CD4-positive, alpha-beta T cell (primary cell): ENCODE data around the gene RAD52. TPM values are rescaled to one million over a fixed set of nuclear protein-coding genes. Genes with fewer than 3 reads are reported as not detected.
A peak's percentile ranks its signal among the peaks of the same experiment; 100 is the strongest.

Experiments used
- ATAC-seq: fragments of 200-7000 bp; cut with Tn5 transposase; one replicate; pipeline ENCODE4 v1.10.0; 2022; ENCODE audit warnings: mild to moderate bottlenecking; ENCODE audit not compliant: poor library complexity
- CTCF ChIA-PET: fragments of 350-600 bp; sonication (Branson Sonifier 250); formaldehyde crosslinking; loops from one replicate; lab custom pipeline; 2021; ENCODE audit warnings: antibody characterized with exemption, inconsistent platforms; lab: Charles Lee
- POLR2A ChIA-PET: fragments of 350-600 bp; sonication (Branson Sonifier 250); formaldehyde crosslinking; loops from one replicate; lab custom pipeline; 2021; ENCODE audit warnings: antibody characterized with exemption, inconsistent platforms; lab: Charles Lee
- DNase-seq, 14 experiments: peaks; one replicate each; pipeline ENCODE4 v3.0.0-alpha.2; 2013 to 2020; ENCODE audit warnings: mixed read lengths in 2 of 14
- H3K27ac ChIP-seq, 2 donors: one replicate each; pipeline versions ENCODE4 v1.5.1 to v1.7.0; 2013; ENCODE audit warnings: low read length in 2 of 2, low read depth in 1 of 2, mild to moderate bottlenecking in 1 of 2
- H3K27me3 ChIP-seq, 2 experiments: 1 replicate in 1 of 2; 2 replicates in 1 of 2; pipeline versions ENCODE4 v1.6.1 to v1.7.0; 2013; ENCODE audit warnings: low read length in 2 of 2, control low read depth in 1 of 2, mild to moderate bottlenecking in 1 of 2, moderate library complexity in 1 of 2; ENCODE audit not compliant: insufficient read depth in 2 of 2, control insufficient read depth in 1 of 2
- H3K36me3 ChIP-seq: one replicate; pipeline ENCODE4 v1.6.1; 2013; ENCODE audit warnings: low read length, control low read depth; ENCODE audit not compliant: insufficient read depth
- H3K4me1 ChIP-seq: one replicate; pipeline ENCODE4 v1.6.1; 2013; ENCODE audit warnings: low read length, control low read depth; ENCODE audit not compliant: insufficient read depth
- H3K4me3 ChIP-seq: one replicate; pipeline ENCODE4 v1.5.1; 2013; ENCODE audit warnings: mild to moderate bottlenecking, low read length, moderate library complexity
- H3K9me3 ChIP-seq, 2 experiments: 1 replicate in 1 of 2; 2 replicates in 1 of 2; pipeline versions ENCODE4 v1.6.1 to v1.7.0; 2013; ENCODE audit warnings: low read length in 2 of 2, mild to moderate bottlenecking in 2 of 2, control low read depth in 1 of 2, moderate library complexity in 1 of 2; ENCODE audit not compliant: control insufficient read depth in 1 of 2, insufficient read depth in 1 of 2
- H3K27ac Mint-ChIP-seq: one replicate; pipeline ENCODE4 v1.8.0; 2020; ENCODE audit warnings: mixed read lengths
- H3K27me3 Mint-ChIP-seq: one replicate; pipeline ENCODE4 v1.8.0; 2021; ENCODE audit warnings: mixed read lengths
- H3K36me3 Mint-ChIP-seq: one replicate; pipeline ENCODE4 v1.8.0; 2021; ENCODE audit warnings: low read depth, mixed read lengths
- H3K4me1 Mint-ChIP-seq: one replicate; pipeline ENCODE4 v1.8.0; 2021; ENCODE audit warnings: low read depth, mixed read lengths
- H3K4me3 Mint-ChIP-seq: one replicate; pipeline ENCODE4 v1.8.0; 2020; ENCODE audit warnings: mild to moderate bottlenecking, mixed read lengths
- H3K9me3 Mint-ChIP-seq: one replicate; pipeline ENCODE4 v1.8.0; 2020; ENCODE audit warnings: mixed read lengths
- CTCF ChIP-seq: fragments of 200-600 bp; IDR thresholded peaks from one replicate; pipeline ENCODE4 v1.8.0; 2022; ENCODE audit warnings: antibody characterized with exemption, mild to moderate bottlenecking
- intact Hi-C, 2 experiments: fragments of 100-400 bp; cut with DNase I in 1 of 2; cut with micrococcal nuclease in 1 of 2; formaldehyde crosslinking; loops; one replicate each; pipeline versions ENCODE4 v1.15.1 to v1.9.0; 2023 to 2025; cut with DNase I, micrococcal nuclease
- total RNA-seq, 174 experiments: library from RNA in 2 of 174; stranded (reverse) in 2 of 174; gene quantifications; one replicate each; pipeline ENCODE4 v1.2.3 and lab custom pipeline; 2021 to 2026

RAD52 gene
- total RNA-seq, 2 experiments from 2014 or later: 7.0 to 8.1 TPM

DNA sequence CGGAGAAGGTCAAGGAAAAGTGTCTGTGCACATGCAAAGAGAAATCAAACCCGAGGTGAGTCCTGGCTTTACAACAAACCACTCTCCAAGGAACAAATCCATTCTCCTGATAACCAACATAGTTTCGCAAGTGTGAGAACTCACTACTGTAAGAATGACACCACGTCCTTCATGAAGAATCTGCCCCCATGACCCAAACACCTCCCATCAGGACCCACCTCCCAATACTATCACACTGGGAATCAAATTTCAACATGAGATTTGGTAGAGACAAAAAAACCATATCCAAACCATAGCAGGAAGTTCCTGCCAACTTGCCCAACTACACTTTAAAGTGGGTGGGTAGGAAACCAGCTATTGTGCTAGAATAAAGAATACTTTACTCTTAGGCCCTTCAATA is 39.2 kb upstream of the RAD52 start:
- H3K36me3 Mint-ChIP-seq: peaks cover 11% of the 10 kb centered on the region
- DNase-seq: peak in 1 of 14 experiments; percentile 11
- H3K27ac Mint-ChIP-seq: peak overlapping the region; percentile 96
- Histone ChIP-seq H3K27ac (no peak overlapping the region), H3K4me3 (no peak overlapping the region), H3K36me3 (no peaks in the 10 kb centered on the region), H3K9me3 (no peaks in the 10 kb centered on the region), H3K27me3 (no peaks in the 10 kb centered on the region), H3K4me1 (peaks cover 23% of the 10 kb centered on the region)
- intact Hi-C loops: no loop called here
- H3K9me3 Mint-ChIP-seq: no peaks in the 10 kb centered on the region
- ATAC-seq: no peak
- no peak for TF ChIP-seq CTCF
- H3K4me3 Mint-ChIP-seq: peak overlapping the region; percentile 92
- peaks cover 40% of the 10 kb centered on the region for H3K4me1 Mint-ChIP-seq
- ChIA-PET CTCF (interaction anchor here (1.0 kb wide), 1 partner anchor 39 kb away, joined by 3 read pairs; the partner anchor contains the start of gene RAD52), POLR2A (interaction anchor here (0.9 to 1.4 kb wide), 3 partner anchors 17 to 605 kb away, joined by 3 read pairs; partner anchors contain the start of gene RAD52)
- no peaks in the 10 kb centered on the region for H3K27me3 Mint-ChIP-seq

DNA sequence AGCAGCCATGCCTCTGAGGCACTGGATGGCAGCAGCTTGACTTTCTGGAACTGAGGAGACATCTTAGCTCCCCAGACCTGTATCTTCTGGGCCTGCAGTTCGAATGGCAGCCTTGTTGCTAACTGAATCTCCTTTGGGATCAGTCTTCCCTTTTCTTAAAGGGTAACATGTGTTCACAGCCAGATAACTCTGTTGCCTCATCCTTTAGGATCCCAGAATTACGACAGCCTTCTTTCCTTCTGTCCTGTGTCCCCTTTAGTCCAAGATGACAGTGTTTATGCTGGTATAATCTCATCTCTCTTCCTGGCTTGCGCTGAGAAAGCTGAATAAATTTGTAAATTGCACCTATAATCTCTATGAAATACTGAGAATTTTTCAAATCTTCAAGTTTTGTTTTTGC is 32.5 kb upstream of the RAD52 start:
- H3K27ac ChIP-seq: no peak overlapping the region
- Mint-ChIP-seq H3K9me3 (no peaks in the 10 kb centered on the region), H3K27ac (no peak overlapping the region), H3K4me3 (no peak overlapping the region), H3K36me3 (no peaks in the 10 kb centered on the region), H3K27me3 (no peaks in the 10 kb centered on the region), H3K4me1 (no peaks in the 10 kb centered on the region)
- no peak for ATAC-seq
- H3K27me3 ChIP-seq: no peaks in the 10 kb centered on the region
- CTCF ChIA-PET: interaction anchor here (1.0 kb wide), 1 partner anchor 10 kb away, joined by 3 read pairs; no protein-coding TSS in a partner anchor
- POLR2A ChIA-PET: no interaction called here
- intact Hi-C loops: no loop called here
- H3K4me1 ChIP-seq: no peaks in the 10 kb centered on the region
- H3K9me3 ChIP-seq: no peaks in the 10 kb centered on the region
- H3K36me3 ChIP-seq: no peaks in the 10 kb centered on the region
- TF ChIP-seq CTCF: no peak
- peak in 1 of 14 experiments; percentile 14 for DNase-seq
- H3K4me3 ChIP-seq: no peak overlapping the region

DNA sequence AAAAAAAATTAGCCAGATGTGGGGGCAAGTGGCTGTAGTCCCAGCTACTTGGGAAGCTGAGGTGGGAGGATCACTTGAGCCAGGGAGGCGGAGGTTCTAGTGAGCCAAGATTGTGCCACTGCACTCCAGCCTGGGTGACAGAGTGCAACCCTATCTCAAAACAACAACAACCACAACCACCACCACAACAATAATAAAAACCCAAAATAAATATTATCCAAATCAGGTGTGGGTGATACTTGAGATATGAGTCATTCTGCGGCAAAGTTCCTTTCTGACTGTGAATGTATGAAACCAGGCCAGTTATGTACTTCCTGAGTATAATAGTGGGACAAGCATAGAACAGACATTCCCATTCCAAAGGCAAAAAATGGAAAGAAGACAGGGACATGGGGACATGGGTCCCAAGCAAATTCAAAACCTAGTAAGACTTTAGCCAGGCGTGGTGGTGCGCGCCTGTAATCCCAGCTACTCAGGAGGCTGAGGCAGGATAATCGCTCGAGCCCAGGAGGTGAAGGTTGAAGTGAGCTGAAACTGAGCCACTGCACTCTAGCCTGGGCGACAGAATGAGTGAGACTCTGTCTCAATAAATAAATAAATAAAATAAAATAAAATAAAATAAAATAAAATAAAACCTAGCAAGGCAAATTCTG is 31.8 kb upstream of the RAD52 start:
- ChIA-PET CTCF (no interaction called here), POLR2A (interaction anchor here (1.1 kb wide), 1 partner anchor 8 kb away, joined by 4 read pairs; no protein-coding TSS in a partner anchor)
- Mint-ChIP-seq H3K9me3 (no peaks in the 10 kb centered on the region), H3K27ac (no peak overlapping the region), H3K27me3 (no peaks in the 10 kb centered on the region), H3K4me3 (no peak overlapping the region), H3K36me3 (no peaks in the 10 kb centered on the region), H3K4me1 (no peaks in the 10 kb centered on the region)
- Histone ChIP-seq H3K4me1 (no peaks in the 10 kb centered on the region), H3K27me3 (no peaks in the 10 kb centered on the region), H3K9me3 (no peaks in the 10 kb centered on the region), H3K27ac (no peak overlapping the region), H3K4me3 (no peak overlapping the region), H3K36me3 (no peaks in the 10 kb centered on the region)
- intact Hi-C loops: no loop called here
- TF ChIP-seq CTCF: no peak
- ATAC-seq: no peak
- DNase-seq: no peak
